Ovary (tissue), 9 donors: Measurements from ENCODE around the gene ATP1A4. TPM values are rescaled to one million over a fixed set of nuclear protein-coding genes. Genes with fewer than 3 reads are reported as not detected.

Source experiments
- DNase-seq, 5 donors: peaks; one replicate each; pipeline ENCODE4 v3.0.0-alpha.2; 2019 to 2020
- H3K27ac ChIP-seq, 2 donors: fragments of 200-600 bp; one replicate each; pipeline versions ENCODE4 v1.5.1 to v1.8.0; 2019 to 2022
- H3K27me3 ChIP-seq: fragments of 200-600 bp; one replicate; pipeline ENCODE4 v1.8.0; 2022
- H3K36me3 ChIP-seq: fragments of 200-600 bp; sonication (generic); one replicate; pipeline ENCODE4 v1.5.1; 2019
- H3K4me1 ChIP-seq: one replicate; pipeline ENCODE4 v1.8.1; 2013; ENCODE audit warnings: mild to moderate bottlenecking, moderate library complexity; ENCODE audit not compliant: insufficient read depth
- H3K4me3 ChIP-seq: fragments of 200-600 bp; sonication (generic); one replicate; pipeline ENCODE4 v1.5.1; 2017
- H3K9me3 ChIP-seq, 2 donors: fragments of 200-600 bp in 1 of 2; sonication (generic) in 1 of 2; one replicate each; pipeline versions ENCODE4 v1.5.1 to v1.8.1; 2013 to 2019; ENCODE audit warnings: mild to moderate bottlenecking in 1 of 2, moderate library complexity in 1 of 2
- CTCF ChIP-seq, 3 donors: fragments of 450-650 bp in 2 of 3; fragments of 200-600 bp in 1 of 3; IDR thresholded peaks; one replicate each; pipeline versions ENCODE4 v1.5.1 to v1.8.0; 2016 to 2022; ENCODE audit warnings: antibody characterized with exemption in 3 of 3, mild to moderate bottlenecking in 1 of 3
- EP300 ChIP-seq: sonication (generic); formaldehyde crosslinking; IDR thresholded peaks from one replicate; pipeline ENCODE4 v1.6.1; 2017; ENCODE audit warnings: antibody characterized with exemption
- POLR2A ChIP-seq: fragments of 450-650 bp; IDR thresholded peaks from one replicate; pipeline ENCODE4 v1.6.1; 2017; ENCODE audit warnings: antibody characterized with exemption, mild to moderate bottlenecking, moderate library complexity
- WGBS, 3 donors: extraction: QIAGEN DNeasy Blood & Tissue Kit in 1 of 3; methylation state at CpG; one replicate each; pipeline versions ENCODE4 v1.1.5 to v1.1.7; 2013 to 2017; 5-methylcytosine and 5-hydroxymethylcytosine counted together
- intact Hi-C, 4 donors: fragments of 100-400 bp; cut with DNase I; formaldehyde crosslinking; loops; one replicate each; pipeline versions ENCODE4 v1.11.0 to v1.15.1; 2022 to 2023
- polyA plus RNA-seq, 2 donors: library from polyadenylated mRNA; stranded (reverse); fragments of 200-250 nt in 1 of 2; fragments of 350-450 nt in 1 of 2; fragmentation: Illumina TruSeq in 1 of 2; extraction: RNeasy Lipid Tissue Mini Kit (QIAGEN cat#74804) in 1 of 2; gene quantifications; one replicate each; pipeline ENCODE4 v1.2.3, GENCODE V29; 2013 to 2014
- total RNA-seq, 7 donors: library from RNA; depleted of rRNA in 2 of 7; stranded (reverse); fragments of >200 nt in 2 of 7; fragmentation: NEBNext Ultra II Directional in 3 of 7; extraction: Animal tissue kit (Norgen Biotek cat#: 25700) in 3 of 7; gene quantifications; one replicate each; pipeline versions ENCODE4 v1.1.0 to v1.2.4, GENCODE V29; 2016 to 2023
- donor health status: DM: no; HTN: no; CAD: no; lungs with moderate emphysema.
- donor health status: DM: no; HTN: no; CAD: no.
- donor health status: Bipolar disorder and iron deficiency.
- donor health status: DM: yes; HTN: yes; CAD: no.
- donor health status: DM: no; HTN: no; CAD: no.
- donor health status: DM: yes; HTN: yes; CAD: no.

Gene ATP1A4
- total and polyA plus RNA-seq, 9 donors: 0.22 to 0.37 TPM; not detected in 7

DNA sequence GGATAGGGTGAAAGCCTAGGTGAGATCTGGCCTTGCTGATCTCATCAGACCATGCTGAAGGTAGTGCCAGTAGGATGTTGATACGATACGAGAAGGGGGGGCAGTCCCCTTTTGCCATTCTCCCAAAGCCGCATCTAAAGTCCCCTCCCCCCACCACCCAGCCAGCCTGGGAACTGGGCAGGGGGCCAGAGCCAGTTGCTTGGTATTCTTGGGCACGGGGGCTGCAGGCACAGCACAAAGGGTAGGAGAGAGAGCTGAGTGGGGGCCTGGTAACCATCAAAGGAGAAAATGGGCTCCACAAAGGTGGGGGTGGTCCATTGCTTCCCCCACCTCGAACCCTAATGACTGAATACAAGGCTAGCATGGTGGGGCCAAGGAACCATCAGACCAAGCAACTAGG lies 59.2 kb downstream of the ATP1A4 start:
- H3K27me3 ChIP-seq: no peaks in the 10 kb centered on the region
- no peak overlapping the region for H3K27ac ChIP-seq
- TF ChIP-seq EP300 (no peak), CTCF (IDR thresholded peaks at IDR 0.05) (no peak), POLR2A (no peak)
- no peak overlapping the region for H3K4me3 ChIP-seq
- intact Hi-C loops: no loop called here
- H3K36me3 ChIP-seq: no peaks in the 10 kb centered on the region
- DNase-seq: peak in 1 of 5 donors; percentile 38
- peaks cover 20% of the 10 kb centered on the region for H3K4me1 ChIP-seq
- no peaks in the 10 kb centered on the region for H3K9me3 ChIP-seq
- 48 to 69% (median 54%) methylated on average over 5 of the region's 5 CpGs for WGBS, 3 donors

GRCh38 chr1:160211046-160211790 lies 59.8 kb downstream of the ATP1A4 start:
- no peaks in the 10 kb centered on the region for H3K9me3 ChIP-seq
- H3K4me3 ChIP-seq: no peak overlapping the region
- H3K27ac ChIP-seq: no peak overlapping the region
- 77 to 80% (median 79%) methylated on average over 10 of the region's 10 CpGs for WGBS, 3 donors
- H3K4me1 ChIP-seq: peaks cover 18% of the 10 kb centered on the region
- intact Hi-C loops: no loop called here
- H3K36me3 ChIP-seq: no peaks in the 10 kb centered on the region
- no peaks in the 10 kb centered on the region for H3K27me3 ChIP-seq
- no peak for TF ChIP-seq POLR2A
- TF ChIP-seq EP300: no peak
- no peak for TF ChIP-seq CTCF (IDR thresholded peaks at IDR 0.05)
- no peak for DNase-seq

GRCh38 chr1:160214481-160215140 lies 63.2 kb downstream of the ATP1A4 start:
- no peaks in the 10 kb centered on the region for H3K36me3 ChIP-seq
- DNase-seq: no peak
- H3K27ac ChIP-seq: no peak overlapping the region
- H3K9me3 ChIP-seq: no peaks in the 10 kb centered on the region
- WGBS, 3 donors: 47 to 68% (median 65%) methylated on average over 3 of the region's 3 CpGs
- H3K4me1 ChIP-seq: peaks cover 11% of the 10 kb centered on the region
- intact Hi-C loops: loop anchor here in 1 of 4 donors (5.0 kb wide), 1 partner anchor 112 kb away; no protein-coding TSS in a partner anchor
- H3K27me3 ChIP-seq: no peaks in the 10 kb centered on the region
- H3K4me3 ChIP-seq: no peak overlapping the region
- TF ChIP-seq EP300 (no peak), CTCF (IDR thresholded peaks at IDR 0.05) (no peak), POLR2A (no peak)

GRCh38 chr1:160216301-160216700 lies 64.9 kb downstream of the ATP1A4 start:
- Histone ChIP-seq H3K27me3 (no peaks in the 10 kb centered on the region), H3K36me3 (no peaks in the 10 kb centered on the region), H3K4me1 (peaks cover 2% of the 10 kb centered on the region), H3K27ac (no peak overlapping the region), H3K4me3 (no peak overlapping the region), H3K9me3 (no peaks in the 10 kb centered on the region)
- TF ChIP-seq EP300: no peak
- TF ChIP-seq CTCF (IDR thresholded peaks at IDR 0.05): no peak
- no peak for TF ChIP-seq POLR2A
- intact Hi-C loops: loop anchor here in 1 of 4 donors (5.0 kb wide), 1 partner anchor 114 kb away; no protein-coding TSS in a partner anchor
- no peak for DNase-seq
